ENCODE measurements around the gene GMFB.
A peak's percentile ranks its signal among the peaks of the same experiment; 100 is the strongest.

GMFB gene

DNA sequence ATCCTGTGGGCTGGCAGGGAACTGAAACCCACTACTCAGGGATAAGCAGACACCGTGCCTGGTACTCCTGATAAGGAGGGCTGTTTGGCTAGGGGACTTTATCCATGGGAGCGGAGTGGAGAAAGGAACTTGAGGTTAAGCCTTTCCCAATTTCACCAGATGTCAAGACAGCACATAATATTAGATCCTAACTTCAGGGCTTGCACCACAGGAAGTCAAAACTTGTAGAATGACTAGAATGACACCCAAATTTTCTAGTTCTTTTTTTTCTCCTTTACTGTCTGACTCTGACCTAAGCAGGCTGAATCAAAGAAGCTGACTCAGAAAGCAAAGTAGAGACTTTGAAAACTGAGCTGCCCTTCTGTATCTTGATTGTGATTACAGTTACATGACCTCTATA, 13.8 kb upstream of the GMFB start:
- ATAC-seq (peak; percentile 48), DNase-seq (ENCODE audit: low spot score in 2 of 2) (no peak)
- no peaks in the 10 kb centered on the region for H3K36me3 Mint-ChIP-seq
- H3K27ac Mint-ChIP-seq = no peak overlapping the region
- no peaks in the 10 kb centered on the region for H3K9me3 Mint-ChIP-seq
- H3K4me1 Mint-ChIP-seq = no peaks in the 10 kb centered on the region
- H3K4me3 Mint-ChIP-seq = no peak overlapping the region

DNA sequence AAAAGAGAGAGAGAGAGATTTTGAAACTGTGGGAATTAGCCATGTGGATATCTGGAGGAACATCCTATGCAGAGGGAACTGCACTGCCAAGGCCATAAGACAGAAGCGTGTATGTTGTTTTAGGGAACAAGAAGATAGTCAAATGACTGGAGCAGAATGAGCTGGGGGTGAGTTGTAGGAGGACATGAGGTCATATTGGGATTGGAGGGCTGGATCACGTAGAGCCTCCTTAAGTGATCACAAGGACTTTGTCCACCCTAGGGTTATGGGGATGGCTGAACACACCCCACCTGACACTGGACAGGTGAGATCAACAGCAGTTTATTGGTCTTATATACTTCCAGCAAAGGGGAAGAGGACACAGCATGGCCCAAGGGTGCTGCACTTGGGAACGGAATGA, 12.7 kb upstream of the GMFB start:
- DNase-seq (ENCODE audit: low spot score in 2 of 2) = no peak
- H3K9me3 Mint-ChIP-seq = no peaks in the 10 kb centered on the region
- no peak overlapping the region for H3K4me3 Mint-ChIP-seq
- no peaks in the 10 kb centered on the region for H3K4me1 Mint-ChIP-seq
- no peaks in the 10 kb centered on the region for H3K36me3 Mint-ChIP-seq
- no peak for ATAC-seq
- no peak overlapping the region for H3K27ac Mint-ChIP-seq

GRCh38 chr14:54500744-54501143, 12.0 kb upstream of the GMFB start:
- Mint-ChIP-seq H3K27ac (no peak overlapping the region), H3K9me3 (no peaks in the 10 kb centered on the region), H3K36me3 (no peaks in the 10 kb centered on the region), H3K4me1 (no peaks in the 10 kb centered on the region), H3K4me3 (no peak overlapping the region)
- no peak for DNase-seq (ENCODE audit: low spot score in 2 of 2)
- no peak for ATAC-seq

GRCh38 chr14:54498579-54498978, 9.8 kb upstream of the GMFB start:
- H3K27ac Mint-ChIP-seq = no peak overlapping the region
- ATAC-seq (no peak), DNase-seq (ENCODE audit: low spot score in 2 of 2) (no peak)
- H3K36me3 Mint-ChIP-seq = no peaks in the 10 kb centered on the region
- H3K9me3 Mint-ChIP-seq = no peaks in the 10 kb centered on the region
- no peak overlapping the region for H3K4me3 Mint-ChIP-seq
- H3K4me1 Mint-ChIP-seq = no peaks in the 10 kb centered on the region

DNA sequence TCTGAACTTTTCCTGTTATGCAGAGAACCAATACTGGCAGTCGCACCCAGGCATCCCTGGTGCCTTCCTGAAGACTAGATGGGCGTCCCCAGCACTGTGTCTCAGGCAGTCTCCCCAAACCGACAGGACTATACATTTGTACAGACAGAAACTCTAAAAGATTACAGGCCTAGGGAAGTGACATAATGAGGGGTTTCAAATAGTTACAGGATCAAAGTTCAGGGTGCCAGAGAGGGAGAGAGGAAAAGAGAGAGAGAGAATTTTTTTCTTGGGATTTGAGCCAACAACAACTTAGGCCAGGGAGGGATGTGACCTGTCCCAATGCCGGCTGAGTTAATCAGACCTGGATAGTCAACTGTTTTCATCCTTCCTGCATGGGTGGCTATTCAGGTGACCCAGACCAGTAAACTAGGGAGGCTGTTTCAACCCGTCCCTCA, 9.3 kb upstream of the GMFB start:
- no peaks in the 10 kb centered on the region for H3K9me3 Mint-ChIP-seq
- no peaks in the 10 kb centered on the region for H3K36me3 Mint-ChIP-seq
- DNase-seq (ENCODE audit: low spot score in 2 of 2) = no peak
- H3K4me1 Mint-ChIP-seq = no peaks in the 10 kb centered on the region
- H3K4me3 Mint-ChIP-seq = no peak overlapping the region
- H3K27ac Mint-ChIP-seq = no peak overlapping the region
- no peak for ATAC-seq

DNA sequence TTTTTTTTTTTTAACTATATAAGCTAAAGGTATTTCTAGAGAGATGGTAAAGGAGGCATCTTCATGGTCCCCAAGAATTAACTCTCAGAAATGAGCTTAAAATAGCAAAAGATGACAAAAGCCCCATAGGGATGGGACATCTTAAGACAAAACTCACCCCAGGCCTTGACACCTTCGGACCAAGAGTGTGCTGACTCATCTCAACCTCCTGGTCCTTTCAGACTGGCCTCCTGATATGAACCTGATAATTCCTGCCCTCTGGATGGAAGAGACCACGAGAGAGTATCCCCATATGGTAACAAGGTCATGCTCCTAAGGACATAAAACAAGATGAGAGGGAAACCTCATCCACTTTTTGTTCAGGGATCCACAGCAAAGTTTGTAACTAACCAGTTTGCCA, 8.4 kb upstream of the GMFB start:
- Mint-ChIP-seq H3K4me1 (no peaks in the 10 kb centered on the region), H3K9me3 (no peaks in the 10 kb centered on the region), H3K36me3 (no peaks in the 10 kb centered on the region), H3K4me3 (no peak overlapping the region), H3K27ac (no peak overlapping the region)
- ATAC-seq = no peak
- no peak for DNase-seq (ENCODE audit: low spot score in 2 of 2)

DNA sequence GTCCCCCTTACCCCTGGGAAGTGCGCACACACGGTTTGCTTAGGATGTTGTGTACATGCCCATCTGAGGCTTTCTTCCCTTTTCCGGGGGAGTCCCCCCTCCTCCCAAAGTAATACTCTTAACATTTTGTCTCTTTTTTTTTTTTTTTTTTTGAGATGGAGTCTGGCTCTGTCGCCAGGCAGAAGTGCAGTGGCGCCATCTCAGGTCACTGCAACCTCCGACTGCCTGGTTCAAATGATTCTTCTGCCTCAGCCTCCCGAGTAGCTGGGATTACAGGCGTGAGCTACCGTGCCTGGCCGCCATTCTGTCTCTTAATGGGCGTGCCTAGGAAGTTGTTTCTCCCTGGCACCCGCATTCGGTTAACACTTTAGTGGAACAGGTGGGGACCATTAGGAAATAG, 4.5 kb upstream of the GMFB start:
- H3K27ac Mint-ChIP-seq = no peak overlapping the region
- ATAC-seq = no peak
- H3K9me3 Mint-ChIP-seq = no peaks in the 10 kb centered on the region
- no peak for DNase-seq (ENCODE audit: low spot score in 2 of 2)
- H3K4me3 Mint-ChIP-seq = no peak overlapping the region
- H3K36me3 Mint-ChIP-seq = peaks cover 14% of the 10 kb centered on the region
- H3K4me1 Mint-ChIP-seq = peaks cover 11% of the 10 kb centered on the region

- ATAC-seq (no peak), DNase-seq (ENCODE audit: low spot score in 2 of 2) (no peak)
- H3K27ac Mint-ChIP-seq = no peak overlapping the region
- H3K36me3 Mint-ChIP-seq = peaks cover 19% of the 10 kb centered on the region
- H3K9me3 Mint-ChIP-seq = no peaks in the 10 kb centered on the region
- peak overlapping the region; percentile 84 for H3K4me3 Mint-ChIP-seq
- peaks cover 32% of the 10 kb centered on the region for H3K4me1 Mint-ChIP-seq
Observed at GRCh38 chr14:54490445-54491175, 1.8 kb upstream of the GMFB start.

DNA sequence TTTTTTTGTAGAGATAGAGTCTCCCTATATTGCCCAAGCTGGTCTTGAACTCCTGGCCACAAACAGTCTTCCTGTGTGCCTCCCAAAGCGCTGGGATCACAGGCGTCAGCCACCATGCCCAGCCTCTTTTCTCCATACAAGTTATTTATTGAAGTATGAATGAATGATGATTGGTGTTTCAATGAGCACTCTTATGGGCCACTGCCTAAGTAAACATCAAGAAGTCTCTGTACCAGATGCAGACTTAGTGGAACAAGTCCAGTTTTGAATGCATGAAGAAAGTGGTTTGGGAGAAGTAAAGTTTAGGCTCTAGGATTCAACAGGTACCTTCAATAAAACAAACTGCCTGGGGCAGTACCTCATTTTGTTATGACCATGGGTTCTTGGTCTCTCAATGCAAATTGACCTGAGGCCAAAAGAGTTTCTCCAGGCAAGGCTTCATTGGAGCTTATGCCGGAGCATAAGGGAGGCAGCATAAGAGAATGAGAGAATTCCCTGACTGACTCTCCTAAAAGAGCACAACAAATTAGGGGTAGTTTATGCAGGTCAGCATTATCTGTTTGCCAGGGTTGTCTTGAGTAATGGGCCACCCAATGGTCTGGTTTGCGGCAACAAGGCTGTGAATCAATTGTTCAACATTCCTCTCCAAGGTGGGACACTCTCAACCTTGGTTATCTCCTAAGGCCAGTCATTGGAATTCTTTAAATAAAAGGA, 1.1 kb upstream of the GMFB start:
- no peaks in the 10 kb centered on the region for H3K9me3 Mint-ChIP-seq
- H3K4me3 Mint-ChIP-seq = peak overlapping the region; percentile 84
- DNase-seq (ENCODE audit: low spot score in 2 of 2) = no peak
- H3K36me3 Mint-ChIP-seq = peaks cover 23% of the 10 kb centered on the region
- peak overlapping the region; percentile 97 for H3K27ac Mint-ChIP-seq
- peaks cover 39% of the 10 kb centered on the region for H3K4me1 Mint-ChIP-seq
- no peak for ATAC-seq

DNA sequence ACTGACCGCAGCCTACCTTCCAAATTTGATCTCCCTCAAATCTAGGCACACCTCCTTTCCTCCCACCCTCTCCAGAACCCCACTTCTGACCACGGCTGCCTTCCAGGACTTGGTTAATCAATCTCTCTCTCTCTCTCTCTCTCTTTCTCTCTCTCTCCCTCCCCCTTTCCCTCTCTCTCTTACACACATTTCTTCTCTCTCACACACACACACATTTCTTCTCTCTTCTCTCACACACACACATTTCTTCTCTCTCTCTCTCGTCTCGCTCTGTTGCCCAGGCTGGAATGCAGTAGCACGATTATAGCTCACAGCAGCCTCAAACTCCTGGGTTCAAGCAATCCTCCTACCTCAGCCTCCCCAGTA, 521 bp upstream of the GMFB start:
- ATAC-seq (no peak), DNase-seq (ENCODE audit: low spot score in 2 of 2) (no peak)
- H3K36me3 Mint-ChIP-seq = peaks cover 23% of the 10 kb centered on the region
- peaks cover 45% of the 10 kb centered on the region for H3K4me1 Mint-ChIP-seq
- no peaks in the 10 kb centered on the region for H3K9me3 Mint-ChIP-seq
- peak overlapping the region; percentile 97 for H3K27ac Mint-ChIP-seq
- H3K4me3 Mint-ChIP-seq = peak overlapping the region; percentile 84

- peak overlapping the region; percentile 97 for H3K27ac Mint-ChIP-seq
- no peak for DNase-seq (ENCODE audit: low spot score in 2 of 2)
- peak overlapping the region; percentile 84 for H3K4me3 Mint-ChIP-seq
- H3K4me1 Mint-ChIP-seq = peaks cover 52% of the 10 kb centered on the region
- no peak for ATAC-seq
- H3K9me3 Mint-ChIP-seq = no peaks in the 10 kb centered on the region
- peaks cover 29% of the 10 kb centered on the region for H3K36me3 Mint-ChIP-seq
Observed at GRCh38 chr14:54488318-54488645, 498 bp downstream of the GMFB start.

GRCh38 chr14:54487771-54488170, 1.0 kb downstream of the GMFB start:
- H3K36me3 Mint-ChIP-seq = peaks cover 34% of the 10 kb centered on the region
- peak overlapping the region; percentile 84 for H3K4me3 Mint-ChIP-seq
- peak overlapping the region; percentile 97 for H3K27ac Mint-ChIP-seq
- DNase-seq (ENCODE audit: low spot score in 2 of 2) = no peak
- peaks cover 57% of the 10 kb centered on the region for H3K4me1 Mint-ChIP-seq
- H3K9me3 Mint-ChIP-seq = no peaks in the 10 kb centered on the region
- ATAC-seq = no peak

GRCh38 chr14:54486685-54487084, 2.1 kb downstream of the GMFB start:
- H3K36me3 Mint-ChIP-seq = peaks cover 45% of the 10 kb centered on the region
- H3K9me3 Mint-ChIP-seq = no peaks in the 10 kb centered on the region
- peak overlapping the region; percentile 43 for H3K27ac Mint-ChIP-seq
- peak overlapping the region; percentile 84 for H3K4me3 Mint-ChIP-seq
- no peak for DNase-seq (ENCODE audit: low spot score in 2 of 2)
- H3K4me1 Mint-ChIP-seq = peaks cover 59% of the 10 kb centered on the region
- no peak for ATAC-seq

- ATAC-seq (no peak), DNase-seq (ENCODE audit: low spot score in 2 of 2) (no peak)
- no peak overlapping the region for H3K4me3 Mint-ChIP-seq
- H3K36me3 Mint-ChIP-seq = peaks cover 62% of the 10 kb centered on the region
- H3K9me3 Mint-ChIP-seq = no peaks in the 10 kb centered on the region
- H3K4me1 Mint-ChIP-seq = peaks cover 48% of the 10 kb centered on the region
- H3K27ac Mint-ChIP-seq = peak overlapping the region; percentile 14
Observed at GRCh38 chr14:54483846-54484245, 4.9 kb downstream of the GMFB start.

GRCh38 chr14:54483073-54483745, 5.6 kb downstream of the GMFB start:
- Mint-ChIP-seq H3K27ac (peak overlapping the region; percentile 14), H3K36me3 (peaks cover 65% of the 10 kb centered on the region), H3K4me3 (no peak overlapping the region), H3K9me3 (no peaks in the 10 kb centered on the region), H3K4me1 (peaks cover 48% of the 10 kb centered on the region)
- ATAC-seq (no peak), DNase-seq (ENCODE audit: low spot score in 2 of 2) (no peak)

DNA sequence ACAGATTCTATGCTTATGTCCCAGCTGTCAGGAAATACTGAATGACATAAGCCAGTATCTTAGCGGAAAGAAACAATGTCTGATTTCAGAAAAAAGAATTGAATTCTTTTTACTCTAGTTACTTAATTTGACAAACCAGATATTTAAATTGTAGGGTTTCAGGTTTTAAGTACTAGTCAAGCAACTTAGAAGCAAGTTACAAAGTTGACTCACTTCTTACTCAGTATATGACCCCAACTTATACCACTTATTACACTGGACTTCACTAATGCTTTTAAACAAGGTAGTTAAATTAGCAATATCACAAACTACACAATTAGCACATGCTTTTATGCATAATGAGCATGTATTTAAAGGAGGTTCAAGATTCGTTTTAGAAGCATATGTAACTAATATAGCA, 7.1 kb downstream of the GMFB start:
- H3K36me3 Mint-ChIP-seq = peaks cover 76% of the 10 kb centered on the region
- H3K4me3 Mint-ChIP-seq = no peak overlapping the region
- DNase-seq (ENCODE audit: low spot score in 2 of 2) (no peak), ATAC-seq (no peak)
- H3K9me3 Mint-ChIP-seq = no peaks in the 10 kb centered on the region
- no peak overlapping the region for H3K27ac Mint-ChIP-seq
- peaks cover 36% of the 10 kb centered on the region for H3K4me1 Mint-ChIP-seq
